Heart right ventricle (tissue), 16 donors: ENCODE measurements around the gene LRRC23. TPM values are rescaled to one million over a fixed set of nuclear protein-coding genes. Genes with fewer than 3 reads are reported as not detected.

ENCODE experiments used
- ATAC-seq, 8 donors: fragments of 200-7000 bp; cut with Tn5 transposase; one replicate each; pipeline ENCODE4 v1.9.1; 2020; ENCODE audit warnings: mild to moderate bottlenecking in 8 of 8, moderate library complexity in 8 of 8, moderate number of reproducible peaks in 1 of 8
- DNase-seq, 2 donors: peaks; one replicate each; pipeline ENCODE4 v3.0.0-alpha.2; 2020
- H3K27ac ChIP-seq, 10 donors: fragments of 200-600 bp; sonication (generic) in 2 of 10; one replicate each; pipeline versions ENCODE4 v1.5.0 to v1.8.0; 2020 to 2022; ENCODE audit warnings: mild to moderate bottlenecking in 3 of 10
- H3K27me3 ChIP-seq, 7 donors: fragments of 200-600 bp; one replicate each; pipeline ENCODE4 v1.8.0; 2021 to 2022; ENCODE audit warnings: mild to moderate bottlenecking in 2 of 7
- H3K36me3 ChIP-seq, 9 donors: fragments of 200-600 bp; sonication (generic) in 1 of 9; one replicate each; pipeline versions ENCODE4 v1.5.0 to v1.8.0; 2020 to 2022; ENCODE audit warnings: mild to moderate bottlenecking in 2 of 9
- H3K4me1 ChIP-seq, 9 donors: fragments of 200-600 bp; sonication (generic) in 1 of 9; one replicate each; pipeline versions ENCODE4 v1.5.0 to v1.8.0; 2020 to 2022; ENCODE audit warnings: mild to moderate bottlenecking in 4 of 9
- H3K4me3 ChIP-seq, 10 donors: fragments of 200-600 bp; sonication (generic) in 2 of 10; one replicate each; pipeline versions ENCODE4 v1.5.0 to v1.8.0; 2020 to 2022; ENCODE audit warnings: mild to moderate bottlenecking in 7 of 10, moderate library complexity in 2 of 10
- H3K9me3 ChIP-seq, 11 donors: fragments of 200-600 bp in 10 of 11; sonication (generic) in 2 of 11; one replicate each; pipeline versions ENCODE4 v1.5.0 to v1.8.0; 2013 to 2022; ENCODE audit warnings: mild to moderate bottlenecking in 2 of 11, control low read depth in 1 of 11, moderate library complexity in 1 of 11
- CTCF ChIP-seq, 9 donors: fragments of 200-600 bp; sonication (generic) in 2 of 9; IDR thresholded peaks; one replicate each; pipeline versions ENCODE4 v1.5.0 to v1.8.0; 2021 to 2022; ENCODE audit warnings: antibody characterized with exemption in 9 of 9, mild to moderate bottlenecking in 5 of 9, moderate library complexity in 1 of 9
- WGBS, 2 donors: extraction: QIAGEN DNeasy Blood & Tissue Kit; methylation state at CpG; one replicate each; pipeline ENCODE4 v1.1.7; 2013; ENCODE audit warnings: inconsistent platforms in 1 of 2; 5-methylcytosine and 5-hydroxymethylcytosine counted together
- intact Hi-C, 10 donors: fragments of 100-400 bp; cut with DNase I; formaldehyde crosslinking; loops; one replicate each; pipeline versions ENCODE4 v1.11.1 to v1.14.2; 2022
- polyA plus RNA-seq, 2 donors: library from polyadenylated mRNA; stranded (reverse); fragments of 200-250 nt; gene quantifications; one replicate each; pipeline ENCODE4 v1.2.3, GENCODE V29; 2013
- total RNA-seq, 10 donors: library from RNA; stranded (reverse); fragmentation: NEBNext Ultra II Directional in 3 of 10; extraction: Animal tissue kit (Norgen Biotek cat#: 25700) in 3 of 10; gene quantifications; one replicate each; pipeline versions ENCODE4 v1.2.1 to v1.2.4, GENCODE V29; 2021 to 2023
- donor health status: Arrhythmogenic right ventricular cardiomyopathy.
- donor health status: ischemic (EF 13 %, LVEDD 7.1; RV severe dilation, severe dysfunction).
- donor health status: healthy with polysubstance abuse.
- donor health status: DM: no; HTN: yes; CAD: no.
- donor health status: DM: no; HTN: no; CAD: no.
- donor health status: ischemic (EF 25% LVEDD 6.9; RV normal size, moderate dysfunction).
- donor health status: ischemic (EF 25% LVEDD 5.7; RV mildly dilated, moderate dysfunction).
- donor health status: healthy.
- donor health status: DM: yes; HTN: yes; CAD: no.
- donor health status: Ischemic cardiomyopathy.
- donor health status: ischemic (EF 35%, LVEDD 5.7; RV mildly dilated, moderate dysfunction).
- donor health status: nonischemic (EF 11% LVEDD 7.7; RV severe dilation, severe dysfunction).
- donor health status: DM: yes; HTN: yes; CAD: no.
- donor health status: PGD.
- donor health status: ischemic (EF 29% LVEDD 5.4; RV normal size, mild dysfunction).
- donor health status: nonischemic (EF 23%, LVEDD 6.1; RV moderate dilation, normal function).

Gene LRRC23
- total and polyA plus RNA-seq, 12 donors, result 6.5 to 16.6 (median 11.9) TPM

DNA sequence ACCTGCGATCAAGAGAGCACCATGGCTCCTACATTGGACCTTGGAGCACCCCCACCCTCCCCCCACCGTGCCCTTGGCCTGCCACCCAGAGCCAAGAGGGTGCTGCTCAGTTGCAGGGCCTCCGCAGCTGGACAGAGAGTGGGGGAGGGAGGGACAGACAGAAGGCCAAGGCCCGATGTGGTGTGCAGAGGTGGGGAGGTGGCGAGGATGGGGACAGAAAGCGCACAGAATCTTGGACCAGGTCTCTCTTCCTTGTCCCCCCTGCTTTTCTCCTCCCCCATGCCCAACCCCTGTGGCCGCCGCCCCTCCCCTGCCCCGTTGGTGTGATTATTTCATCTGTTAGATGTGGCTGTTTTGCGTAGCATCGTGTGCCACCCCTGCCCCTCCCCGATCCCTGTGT is 37.2 kb downstream of the LRRC23 start:
- ATAC-seq, result no peak
- DNase-seq, result no peak
- Histone ChIP-seq H3K27ac (peak overlapping the region in 4 of 10 donors; percentile 13 to 99 (median 41)), H3K36me3 (peaks cover 0 to 49% (median 11%) of the 10 kb centered on the region in 9 donors), H3K27me3 (no peaks in the 10 kb centered on the region), H3K9me3 (no peaks in the 10 kb centered on the region), H3K4me1 (peaks cover 26 to 74% (median 63%) of the 10 kb centered on the region in 9 donors), H3K4me3 (no peak overlapping the region)
- no peak for TF ChIP-seq CTCF (IDR thresholded peaks at IDR 0.05)
- 78 to 84% methylated on average over 10 to 12 of the region's 12 CpGs for WGBS, 2 donors
- intact Hi-C loops, result loop anchor here in 6 of 10 donors (5.0 to 10.0 kb wide), 6 partner anchors 77 to 173 kb away; partner anchors contain the start of genes C1R (in 3 of the 6), C1RL (in 1 of the 6) and TPI1 (in 1 of the 6)

GRCh38 chr12:6942331-6942665 is 37.7 kb downstream of the LRRC23 start:
- no peak for ATAC-seq
- TF ChIP-seq CTCF (IDR thresholded peaks at IDR 0.05), result no peak
- peak in 1 of 2 donors; percentile 18 for DNase-seq
- intact Hi-C loops, result loop anchor here in 6 of 10 donors (5.0 to 10.0 kb wide), 6 partner anchors 77 to 173 kb away; partner anchors contain the start of genes C1R (in 3 of the 6), C1RL (in 1 of the 6) and TPI1 (in 1 of the 6)
- Histone ChIP-seq H3K27ac (peak overlapping the region in 8 of 10 donors; percentile 92 to 99 (median 98)), H3K36me3 (peaks cover 0 to 54% (median 11%) of the 10 kb centered on the region in 9 donors), H3K9me3 (no peaks in the 10 kb centered on the region), H3K4me3 (no peak overlapping the region), H3K4me1 (peaks cover 26 to 71% (median 58%) of the 10 kb centered on the region in 9 donors), H3K27me3 (no peaks in the 10 kb centered on the region)
- 88% methylated on average over 11 of the region's 11 CpGs for WGBS, 2 donors

DNA sequence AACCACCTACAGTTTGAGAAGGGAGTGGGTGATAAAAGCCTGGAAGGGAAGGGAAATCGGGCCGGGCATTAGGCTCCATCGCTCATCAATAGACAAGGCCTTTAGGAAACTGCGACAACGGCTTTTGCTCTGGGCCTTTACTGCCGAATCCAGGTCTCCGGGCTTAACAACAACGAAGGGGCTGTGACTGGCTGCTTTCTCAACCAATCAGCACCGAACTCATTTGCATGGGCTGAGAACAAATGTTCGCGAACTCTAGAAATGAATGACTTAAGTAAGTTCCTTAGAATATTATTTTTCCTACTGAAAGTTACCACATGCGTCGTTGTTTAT is 38.7 kb downstream of the LRRC23 start:
- H3K27ac ChIP-seq, result peak overlapping the region; percentile 84 to 99 (median 96)
- peak in 1 of 2 donors; percentile 92 for DNase-seq
- peaks cover 24 to 70% (median 52%) of the 10 kb centered on the region in 9 donors for H3K4me1 ChIP-seq
- peak overlapping the region; percentile 56 to 96 (median 78) for H3K4me3 ChIP-seq
- no peaks in the 10 kb centered on the region for H3K9me3 ChIP-seq
- no peak for TF ChIP-seq CTCF (IDR thresholded peaks at IDR 0.05)
- H3K36me3 ChIP-seq, result peaks cover 0 to 56% (median 11%) of the 10 kb centered on the region in 9 donors
- 1 to 2% methylated on average over 13 of the region's 13 CpGs for WGBS, 2 donors
- H3K27me3 ChIP-seq, result no peaks in the 10 kb centered on the region
- ATAC-seq, result peak; percentile 41 to 78 (median 68)
- intact Hi-C loops, result loop anchor here in 6 of 10 donors (1.0 to 10.0 kb wide), 8 partner anchors 18 to 171 kb away; partner anchors contain the start of genes C1R (in 3 of the 6), C1RL (in 1 of the 6), EMG1 (in 1 of the 6) and PHB2 (in 1 of the 6)

GRCh38 chr12:6943722-6944380 is 39.2 kb downstream of the LRRC23 start, which contains the start of the genes C12orf57 and RNU7-1:
TSS of gene C12orf57 (plus strand) at chr12:6944022. CDS start at chr12:6944122, 100 bp downstream.
TSS of gene RNU7-1 (plus strand) at chr12:6943816.
- TF ChIP-seq CTCF (IDR thresholded peaks at IDR 0.05), result no peak
- Histone ChIP-seq H3K27me3 (no peaks in the 10 kb centered on the region), H3K4me3 (peak within 1 kb of the TSS; percentile 56 to 96 (median 78)), H3K27ac (peak within 1 kb of the TSS; percentile 84 to 99 (median 96)), H3K36me3 (peaks cover 0 to 55% (median 11%) of the 10 kb centered on the region in 9 donors), H3K4me1 (peaks cover 19 to 69% (median 47%) of the 10 kb centered on the region in 9 donors), H3K9me3 (no peaks in the 10 kb centered on the region)
- DNase-seq, result peak; percentile 77 to 85
- peak; percentile 60 to 83 (median 76) for ATAC-seq
- intact Hi-C loops, result loop anchor here in 9 of 10 donors (1.0 to 10.0 kb wide), 15 partner anchors 17 to 171 kb away; partner anchors contain the start of genes C1R (in 3 of the 9), C1RL (in 1 of the 9), EMG1 (in 1 of the 9) and LPCAT3 (in 1 of the 9)
- 0% methylated on average over 31 of the region's 31 CpGs for WGBS, 2 donors
